ENCODE results near the gene PFN4.

PFN4 gene

GRCh38 chr2:24073816-24074215, 49.3 kb downstream of the PFN4 start:
- H2AFZ ChIP-seq = no peak overlapping the region
- no peak overlapping the region for H3K4me2 ChIP-seq (ENCODE audit: low read length)
- peaks cover 8% of the 10 kb centered on the region for H3K79me2 ChIP-seq
- no peaks in the 10 kb centered on the region for H3K36me3 ChIP-seq (ENCODE audit: control insufficient read depth, insufficient read depth, low read length)
- peaks cover 11% of the 10 kb centered on the region for H3K4me1 ChIP-seq
- H3K27ac ChIP-seq = no peak overlapping the region
- TF ChIP-seq CTCF (IDR thresholded peaks at IDR 0.05) = no peak
- no peak overlapping the region for H3K4me3 ChIP-seq (ENCODE audit: low read depth, low read length)
- H3K27me3 ChIP-seq (ENCODE audit: control insufficient read depth, insufficient read depth, low read length) = no peaks in the 10 kb centered on the region
- H3K9ac ChIP-seq = no peak overlapping the region
- H3K9me3 ChIP-seq (ENCODE audit: control insufficient read depth, low read length) = no peaks in the 10 kb centered on the region

GRCh38 chr2:24072259-24072658, 50.9 kb downstream of the PFN4 start:
- Histone ChIP-seq H3K4me1 (peaks cover 11% of the 10 kb centered on the region), H3K27ac (no peak overlapping the region), H3K27me3 (ENCODE audit: control insufficient read depth, insufficient read depth, low read length) (no peaks in the 10 kb centered on the region), H3K9me3 (ENCODE audit: control insufficient read depth, low read length) (no peaks in the 10 kb centered on the region), H3K79me2 (peaks cover 8% of the 10 kb centered on the region), H2AFZ (no peak overlapping the region), H3K4me3 (ENCODE audit: low read depth, low read length) (no peak overlapping the region), H3K36me3 (ENCODE audit: control insufficient read depth, insufficient read depth, low read length) (no peaks in the 10 kb centered on the region), H3K9ac (no peak overlapping the region), H3K4me2 (ENCODE audit: low read length) (no peak overlapping the region)
- no peak for TF ChIP-seq CTCF (IDR thresholded peaks at IDR 0.05)

- Histone ChIP-seq H3K79me2 (no peaks in the 10 kb centered on the region), H3K27me3 (ENCODE audit: control insufficient read depth, insufficient read depth, low read length) (no peaks in the 10 kb centered on the region), H3K4me1 (no peaks in the 10 kb centered on the region), H3K9ac (no peak overlapping the region), H3K4me3 (ENCODE audit: low read depth, low read length) (no peak overlapping the region), H2AFZ (no peak overlapping the region), H3K4me2 (ENCODE audit: low read length) (no peak overlapping the region), H3K27ac (no peak overlapping the region), H3K36me3 (ENCODE audit: control insufficient read depth, insufficient read depth, low read length) (no peaks in the 10 kb centered on the region), H3K9me3 (ENCODE audit: control insufficient read depth, low read length) (no peaks in the 10 kb centered on the region)
- no peak for TF ChIP-seq CTCF (IDR thresholded peaks at IDR 0.05)
Observed at GRCh38 chr2:24065341-24065740, 57.8 kb downstream of the PFN4 start.

Data from parathyroid adenoma (tissue), 2 donors.